Right atrium auricular region (tissue), 2 donors: ENCODE results near the gene SMAD1. TPM values are rescaled to one million over a fixed set of nuclear protein-coding genes. Genes with fewer than 3 reads are reported as not detected.

Experiments
- DNase-seq: peaks from one replicate; pipeline ENCODE4 v3.0.0-alpha.2; 2019; ENCODE audit warnings: low spot score
- H3K27ac ChIP-seq, 2 donors: fragments of 200-600 bp; sonication (generic); 1 replicate in 1 of 2; 2 replicates in 1 of 2; pipeline ENCODE4 v1.5.1; 2016 to 2019
- H3K27me3 ChIP-seq, 2 donors: fragments of 200-600 bp; sonication (generic); one replicate each; pipeline versions ENCODE4 v1.5.1 to v1.6.0; 2017 to 2019
- H3K36me3 ChIP-seq: fragments of 200-600 bp; sonication (generic); one replicate; pipeline ENCODE4 v1.5.1; 2016
- H3K4me1 ChIP-seq, 2 donors: fragments of 200-600 bp; sonication (generic); one replicate each; pipeline versions ENCODE4 v1.5.1 to v1.6.0; 2017 to 2019
- H3K4me3 ChIP-seq, 2 donors: fragments of 200-600 bp; sonication (generic); 1 replicate in 1 of 2; 2 replicates in 1 of 2; pipeline ENCODE4 v1.5.1; 2017 to 2019; ENCODE audit warnings: mild to moderate bottlenecking in 1 of 2, moderate library complexity in 1 of 2
- H3K9me3 ChIP-seq, 2 donors: fragments of 200-600 bp; sonication (generic); one replicate each; pipeline ENCODE4 v1.5.1; 2019
- total RNA-seq, 2 donors: library from RNA; depleted of rRNA; stranded (reverse); fragments of >200 nt; gene quantifications; one replicate each; pipeline ENCODE4 v1.1.0, GENCODE V29; 2016
- TF ChIP-seq, protein P1 (sequence below), 2 donors: fragments of 200-600 bp; sonication (generic); IDR thresholded peaks; one replicate each; pipeline ENCODE4 v1.5.1; 2019; ENCODE audit warnings: antibody characterized with exemption in 2 of 2

The SMAD1 gene
- total RNA-seq, 2 donors from 2014 or later: 12.5 to 13.9 TPM

- H3K36me3 ChIP-seq: peaks cover 7% of the 10 kb centered on the region
- H3K27ac ChIP-seq: no peak overlapping the region
- peaks cover 0 to 16% of the 10 kb centered on the region in 2 donors for H3K4me1 ChIP-seq
Observed at GRCh38 chr4:145545538-145546174, 64.0 kb downstream of the SMAD1 start.

GRCh38 chr4:145546175-145546915, 64.7 kb downstream of the SMAD1 start:
- no peak for DNase-seq
- peak overlapping the region in 1 of 2 donors; percentile 37 for H3K27ac ChIP-seq
- no peaks in the 10 kb centered on the region for H3K27me3 ChIP-seq
- TF ChIP-seq, protein P1, sequence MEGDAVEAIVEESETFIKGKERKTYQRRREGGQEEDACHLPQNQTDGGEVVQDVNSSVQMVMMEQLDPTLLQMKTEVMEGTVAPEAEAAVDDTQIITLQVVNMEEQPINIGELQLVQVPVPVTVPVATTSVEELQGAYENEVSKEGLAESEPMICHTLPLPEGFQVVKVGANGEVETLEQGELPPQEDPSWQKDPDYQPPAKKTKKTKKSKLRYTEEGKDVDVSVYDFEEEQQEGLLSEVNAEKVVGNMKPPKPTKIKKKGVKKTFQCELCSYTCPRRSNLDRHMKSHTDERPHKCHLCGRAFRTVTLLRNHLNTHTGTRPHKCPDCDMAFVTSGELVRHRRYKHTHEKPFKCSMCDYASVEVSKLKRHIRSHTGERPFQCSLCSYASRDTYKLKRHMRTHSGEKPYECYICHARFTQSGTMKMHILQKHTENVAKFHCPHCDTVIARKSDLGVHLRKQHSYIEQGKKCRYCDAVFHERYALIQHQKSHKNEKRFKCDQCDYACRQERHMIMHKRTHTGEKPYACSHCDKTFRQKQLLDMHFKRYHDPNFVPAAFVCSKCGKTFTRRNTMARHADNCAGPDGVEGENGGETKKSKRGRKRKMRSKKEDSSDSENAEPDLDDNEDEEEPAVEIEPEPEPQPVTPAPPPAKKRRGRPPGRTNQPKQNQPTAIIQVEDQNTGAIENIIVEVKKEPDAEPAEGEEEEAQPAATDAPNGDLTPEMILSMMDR (IDR thresholded peaks at IDR 0.05): no peak
- H3K4me3 ChIP-seq: no peak overlapping the region
- H3K36me3 ChIP-seq: peaks cover 7% of the 10 kb centered on the region
- peaks cover 0 to 23% of the 10 kb centered on the region in 2 donors for H3K4me1 ChIP-seq
- no peaks in the 10 kb centered on the region for H3K9me3 ChIP-seq

More at GRCh38 chr4:145545538-145546174, 64.0 kb downstream of the SMAD1 start:
- Histone ChIP-seq H3K27me3 (no peaks in the 10 kb centered on the region), H3K4me3 (no peak overlapping the region), H3K9me3 (no peaks in the 10 kb centered on the region)
- no peak for DNase-seq
- TF ChIP-seq, protein P1 (IDR thresholded peaks at IDR 0.05): no peak

GRCh38 chr4:145551660-145552059, 70.0 kb downstream of the SMAD1 start:
- TF ChIP-seq, protein P1 (IDR thresholded peaks at IDR 0.05): no peak
- no peak for DNase-seq
- Histone ChIP-seq H3K4me3 (no peak overlapping the region), H3K36me3 (peaks cover 7% of the 10 kb centered on the region), H3K27me3 (no peaks in the 10 kb centered on the region), H3K4me1 (peaks cover 0 to 9% of the 10 kb centered on the region in 2 donors), H3K9me3 (no peaks in the 10 kb centered on the region), H3K27ac (no peak overlapping the region)

DNA sequence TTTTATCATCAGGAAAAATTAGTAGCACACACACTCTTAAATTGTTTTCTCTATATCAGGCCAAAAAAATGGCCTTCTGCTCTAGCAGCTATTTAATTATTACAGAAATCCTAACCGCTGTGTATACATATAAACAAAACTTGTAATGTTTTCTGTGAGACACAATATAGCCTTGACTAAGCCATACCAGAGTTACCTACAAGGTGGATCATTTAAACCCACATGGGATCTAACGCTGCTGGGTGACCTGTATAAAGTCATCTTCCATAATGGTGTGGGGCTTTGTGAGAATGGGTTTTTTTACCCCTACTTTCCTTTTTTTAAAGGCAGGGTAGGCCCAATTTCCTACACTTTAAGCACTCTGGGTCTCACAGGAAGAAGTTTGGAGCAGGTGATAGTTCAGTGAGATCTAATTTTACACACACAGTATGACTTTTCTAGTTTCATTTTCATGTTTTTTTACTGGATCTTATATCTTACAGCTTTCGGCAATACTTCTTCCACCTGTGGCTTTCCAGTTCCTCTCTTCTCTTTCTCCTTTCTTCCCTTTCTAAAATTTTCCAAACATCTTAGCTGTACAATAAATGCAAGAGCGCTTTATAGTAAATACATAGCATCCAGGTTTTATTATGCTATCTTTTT, 70.6 kb downstream of the SMAD1 start:
- Histone ChIP-seq H3K36me3 (peaks cover 8% of the 10 kb centered on the region), H3K4me3 (no peak overlapping the region), H3K9me3 (no peaks in the 10 kb centered on the region), H3K4me1 (peaks cover 0 to 9% of the 10 kb centered on the region in 2 donors), H3K27me3 (no peaks in the 10 kb centered on the region), H3K27ac (no peak overlapping the region)
- DNase-seq: no peak
- TF ChIP-seq, protein P1 (IDR thresholded peaks at IDR 0.05): no peak

DNA sequence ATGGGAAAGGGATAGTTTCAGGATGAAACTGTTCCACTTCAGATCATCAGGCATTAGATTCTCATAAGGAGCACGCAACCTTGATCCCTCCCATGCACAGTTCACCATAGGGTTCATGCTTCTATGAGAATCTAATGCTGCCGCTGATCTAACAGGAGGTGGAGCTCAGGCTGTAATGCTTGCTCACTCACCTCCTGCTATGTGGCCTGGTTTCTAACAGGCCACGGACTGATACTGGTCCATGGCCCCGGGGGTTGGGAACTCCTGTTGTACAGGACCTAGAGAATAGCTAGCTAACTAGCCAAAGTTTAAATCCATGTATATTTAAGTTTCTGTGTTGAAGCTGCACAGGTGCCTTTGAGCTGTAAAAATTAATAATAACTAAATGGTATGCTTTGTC, 71.7 kb downstream of the SMAD1 start:
- Histone ChIP-seq H3K4me1 (peaks cover 0 to 9% of the 10 kb centered on the region in 2 donors), H3K36me3 (peaks cover 8% of the 10 kb centered on the region), H3K27me3 (no peaks in the 10 kb centered on the region), H3K4me3 (no peak overlapping the region), H3K9me3 (no peaks in the 10 kb centered on the region), H3K27ac (no peak overlapping the region)
- TF ChIP-seq, protein P1 (IDR thresholded peaks at IDR 0.05): no peak
- DNase-seq: no peak
